CD4-positive, alpha-beta T cell treated with Interleukin-15 for 4 hours (primary cell): ENCODE data around the gene RREB1.

ENCODE experiments used
- DNase-seq: peaks from one replicate; pipeline ENCODE4 v3.0.0-alpha.2; 2020; ENCODE audit warnings: low spot score

RREB1 gene

GRCh38 chr6:7100072-7100752 lies 7.5 kb upstream of the RREB1 start:
- DNase-seq, result no peak

GRCh38 chr6:7100753-7101081 lies 7.0 kb upstream of the RREB1 start:
- DNase-seq, result no peak

- DNase-seq, result no peak
Measured at GRCh38 chr6:7101290-7101689, 6.5 kb upstream of the RREB1 start.

GRCh38 chr6:7104752-7105151 lies 3.0 kb upstream of the RREB1 start:
- no peak for DNase-seq

- DNase-seq, result no peak
Measured at GRCh38 chr6:7106215-7106751, 1.5 kb upstream of the RREB1 start.

GRCh38 chr6:7106752-7107577 lies 796 bp upstream of the RREB1 start:
- DNase-seq, result peak; percentile 71

GRCh38 chr6:7108196-7108963 lies 619 bp downstream of the RREB1 start:
- peak; percentile 38 for DNase-seq

- DNase-seq, result peak; percentile 27
Measured at GRCh38 chr6:7108964-7109836, 1.4 kb downstream of the RREB1 start.

- no peak for DNase-seq
Measured at GRCh38 chr6:7110092-7110792, 2.5 kb downstream of the RREB1 start.

- no peak for DNase-seq
Measured at GRCh38 chr6:7111095-7111690, 3.4 kb downstream of the RREB1 start.

DNA sequence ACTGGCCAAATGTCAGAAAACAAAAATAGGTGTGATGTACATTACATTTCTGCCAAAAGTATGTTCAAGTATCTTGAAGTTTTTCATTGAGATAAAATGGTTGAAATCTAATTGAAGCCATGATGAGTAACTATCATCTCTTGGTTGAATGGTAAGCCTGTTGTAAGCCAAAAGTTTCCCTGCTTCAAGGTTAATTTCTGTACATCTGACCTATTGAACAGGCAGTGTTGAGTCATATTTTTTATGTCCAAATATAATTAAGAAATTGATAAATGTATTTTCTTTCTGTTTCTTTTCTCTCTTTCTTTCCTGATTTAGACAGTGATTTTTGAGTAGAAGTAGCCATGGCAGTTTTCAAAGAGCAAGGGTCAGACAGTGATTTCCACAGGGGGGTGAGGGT lies 4.4 kb downstream of the RREB1 start:
- DNase-seq, result no peak

DNA sequence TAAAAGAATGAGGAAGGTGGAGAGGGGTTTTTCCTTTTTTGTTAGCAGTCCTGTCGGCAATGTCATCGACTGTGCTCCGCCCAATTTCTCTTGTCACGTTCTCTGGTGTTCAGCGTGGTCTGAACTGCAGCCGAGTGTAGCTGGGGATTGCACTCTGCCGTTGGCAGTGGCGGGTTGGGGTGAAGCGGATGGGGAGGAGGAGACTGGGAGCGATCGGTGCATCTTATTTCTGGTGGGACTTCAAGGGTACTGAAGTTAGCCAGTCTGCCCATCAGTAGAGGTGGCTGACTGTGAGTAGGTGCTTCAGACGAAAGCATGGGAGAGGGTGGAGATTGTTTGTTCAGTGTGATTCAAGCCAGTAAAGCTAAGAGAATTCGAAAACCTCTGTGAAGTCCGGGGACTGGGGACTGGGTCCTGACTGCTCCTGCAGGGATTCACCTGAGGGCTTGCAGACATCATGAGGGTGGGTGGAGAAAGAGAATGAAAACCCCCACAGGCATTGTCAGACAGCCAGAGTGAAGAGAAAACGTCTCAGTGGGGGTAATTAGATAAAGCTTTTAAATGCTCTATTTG lies 5.1 kb downstream of the RREB1 start:
- peak; percentile 27 for DNase-seq

- DNase-seq, result no peak
Measured at GRCh38 chr6:7114744-7115458, 7.1 kb downstream of the RREB1 start.

DNA sequence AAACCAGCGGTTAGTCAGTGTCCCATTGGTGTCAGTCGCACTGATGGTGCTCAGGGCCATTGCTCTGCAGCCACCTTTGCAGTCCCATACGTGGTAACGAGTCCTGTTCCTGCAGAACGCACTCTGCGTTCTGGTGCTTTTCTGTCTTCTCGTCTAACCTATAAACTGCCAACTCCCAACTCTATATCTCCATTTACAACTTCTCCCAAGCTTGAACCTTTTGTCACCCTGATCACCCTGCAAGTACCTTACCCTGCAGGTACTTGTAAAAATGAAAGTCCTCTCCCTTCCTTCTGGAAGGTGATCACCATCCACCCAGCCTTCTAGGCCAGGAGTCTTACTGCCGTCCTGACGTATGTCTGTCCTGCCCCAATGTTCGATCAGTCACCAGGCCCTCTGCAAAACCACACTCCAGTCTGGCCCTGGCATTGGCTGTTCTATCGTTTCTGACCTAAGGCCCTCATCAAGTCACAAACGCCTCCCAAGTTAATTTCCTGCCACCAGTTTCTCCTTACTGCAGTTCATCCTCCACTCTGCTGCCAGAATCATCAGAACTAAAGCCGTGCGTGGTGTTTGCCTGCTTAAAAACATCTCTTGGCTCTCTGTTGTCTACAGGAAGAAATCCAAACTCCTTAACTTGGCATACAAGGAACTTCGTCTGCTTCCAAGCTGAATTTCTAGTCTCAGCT lies 7.9 kb downstream of the RREB1 start:
- DNase-seq, result no peak

- no peak for DNase-seq
Measured at GRCh38 chr6:7119272-7119801, 11.6 kb downstream of the RREB1 start.

DNA sequence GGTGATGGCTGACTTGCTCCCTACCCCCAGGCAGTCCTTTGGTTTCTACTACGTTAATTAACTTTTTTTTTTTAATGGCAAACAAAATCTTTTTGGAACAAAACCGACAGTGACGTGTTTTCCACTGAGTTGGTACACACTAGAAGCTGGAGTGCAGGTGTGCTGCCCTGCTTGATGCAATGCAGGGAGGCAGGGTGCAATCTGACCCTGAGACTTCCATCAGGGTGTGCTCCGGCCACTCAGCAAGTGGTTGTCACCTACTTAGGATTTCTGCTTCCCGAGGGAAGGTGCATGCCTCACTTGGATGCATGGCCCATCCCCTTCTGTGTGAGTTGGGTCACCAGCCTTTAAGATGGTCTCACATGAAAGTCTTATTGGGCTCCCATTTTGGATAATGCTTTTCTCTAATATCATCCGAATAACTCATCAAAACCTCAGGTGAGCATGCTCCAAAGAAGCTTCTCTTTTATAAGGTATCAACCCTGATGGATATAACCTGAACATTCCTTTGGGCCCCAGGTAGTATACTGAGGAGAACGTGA lies 14.0 kb downstream of the RREB1 start:
- no peak for DNase-seq

DNA sequence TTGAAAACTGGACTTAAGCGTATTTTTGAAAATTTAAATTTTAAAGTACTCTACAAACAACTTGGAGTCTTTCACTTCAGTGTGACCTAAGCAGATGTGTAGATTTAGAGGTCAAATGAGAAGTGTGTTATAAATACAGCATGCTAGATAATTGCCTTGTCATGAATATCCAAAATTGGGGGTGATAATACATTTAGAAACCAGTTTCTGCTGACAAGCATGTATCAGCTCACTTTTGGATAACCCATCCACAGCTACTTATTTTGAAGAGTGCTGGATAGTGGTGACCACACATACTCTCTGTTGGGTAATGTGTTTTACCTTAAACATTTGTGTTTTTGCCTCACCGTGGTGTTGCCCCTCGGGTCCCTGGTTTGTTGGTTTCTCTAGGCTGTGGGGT lies 14.9 kb downstream of the RREB1 start:
- no peak for DNase-seq

- no peak for DNase-seq
Measured at GRCh38 chr6:7124114-7124513, 16.4 kb downstream of the RREB1 start.
